Hepatocyte (in vitro differentiated cells): ENCODE results near the gene CHD5. TPM values are rescaled to one million over a fixed set of nuclear protein-coding genes. Genes with fewer than 3 reads are reported as not detected.
"Not testable (repeated sequence)": the region's sequence is repeated elsewhere in the genome, so short reads cannot be mapped to it uniquely, and the experiment has no call there.

Experiments used
- DNase-seq: peaks from one replicate; pipeline ENCODE4 v3.0.0-alpha.2; 2016; ENCODE audit warnings: low spot score
- H2AFZ ChIP-seq: fragments of 200-600 bp; sonication (generic); 2 replicates; pipeline ENCODE4 v1.6.0; 2016; ENCODE audit warnings: antibody characterized with exemption, mild to moderate bottlenecking
- H3K27ac ChIP-seq: fragments of 200-600 bp; sonication (generic); 2 replicates; pipeline ENCODE4 v1.5.1; 2016; ENCODE audit warnings: mild to moderate bottlenecking
- H3K27me3 ChIP-seq: fragments of 200-600 bp; sonication (generic); 2 replicates; pipeline ENCODE4 v1.6.1; 2016
- H3K36me3 ChIP-seq: fragments of 200-600 bp; sonication (generic); replicated peaks from 2 replicates; pipeline ENCODE4 v1.5.1; 2016; ENCODE audit warnings: low read depth; ENCODE audit not compliant: insufficient read depth
- H3K4me1 ChIP-seq: fragments of 200-600 bp; sonication (generic); 2 replicates; pipeline ENCODE4 v1.5.1; 2016; ENCODE audit warnings: mild to moderate bottlenecking, moderate library complexity; ENCODE audit not compliant: insufficient read depth
- H3K4me2 ChIP-seq: fragments of 200-600 bp; sonication (generic); 2 replicates; pipeline ENCODE4 v1.6.0; 2016
- H3K4me3 ChIP-seq: fragments of 200-600 bp; sonication (generic); 2 replicates; pipeline ENCODE4 v1.5.1; 2016; ENCODE audit warnings: mild to moderate bottlenecking
- H3K79me2 ChIP-seq: fragments of 200-600 bp; sonication (generic); 2 replicates; pipeline ENCODE4 v1.6.0; 2017; ENCODE audit warnings: mild to moderate bottlenecking
- H3K9me2 ChIP-seq: fragments of 200-600 bp; sonication (generic); replicated peaks from 2 replicates; pipeline ENCODE4 v1.6.0; 2017; ENCODE audit warnings: mild to moderate bottlenecking; ENCODE audit not compliant: insufficient read depth
- H3K9me3 ChIP-seq: fragments of 200-600 bp; sonication (generic); 2 replicates; pipeline ENCODE4 v1.5.1; 2016; ENCODE audit warnings: low read depth, mild to moderate bottlenecking
- H4K20me1 ChIP-seq: fragments of 200-600 bp; sonication (generic); 2 replicates; pipeline ENCODE4 v1.6.0; 2016; ENCODE audit warnings: mild to moderate bottlenecking; ENCODE audit not compliant: insufficient read depth, poor library complexity, severe bottlenecking
- EZH2 ChIP-seq: fragments of 200-600 bp; sonication (generic); IDR thresholded peaks from 2 replicates; pipeline ENCODE4 v1.6.1; 2016; ENCODE audit warnings: antibody characterized with exemption, mild to moderate bottlenecking, borderline replicate concordance
- EZH2phosphoT487 ChIP-seq: fragments of 200-600 bp; sonication (generic); IDR thresholded peaks from one replicate; pipeline ENCODE4 v1.6.1; 2018; ENCODE audit warnings: antibody characterized with exemption, mild to moderate bottlenecking, low read depth, moderate library complexity; ENCODE audit not compliant: unreplicated experiment, severe bottlenecking
- WGBS: methylation state at CpG from one replicate; pipeline ENCODE4 v1.1.6; 2016; ENCODE audit warnings: low lambda C conversion rate; ENCODE audit errors: missing lambda C conversion rate; 5-methylcytosine and 5-hydroxymethylcytosine counted together
- polyA plus RNA-seq: library from polyadenylated mRNA; unstranded; fragments of >200 nt; fragmentation: Nextera tagmentation; extraction: Ambion mirVana; gene quantifications from 2 replicates; pipeline ENCODE4 v1.2.1, GENCODE V29; 2016
- total RNA-seq: library from RNA; depleted of rRNA; stranded (reverse); fragments of >200 nt; gene quantifications from 2 replicates; pipeline ENCODE4 v1.2.3, GENCODE V29; 2014
- TF ChIP-seq, protein P1 (sequence below): fragments of 200-600 bp; sonication (generic); IDR thresholded peaks from 2 replicates; pipeline ENCODE4 v1.5.1; 2016; ENCODE audit warnings: antibody characterized with exemption, mild to moderate bottlenecking; ENCODE audit not compliant: poor library complexity

Gene CHD5
- total and polyA plus RNA-seq, 2 experiments from 2014 or later: 0.13 TPM; not detected in 1

DNA sequence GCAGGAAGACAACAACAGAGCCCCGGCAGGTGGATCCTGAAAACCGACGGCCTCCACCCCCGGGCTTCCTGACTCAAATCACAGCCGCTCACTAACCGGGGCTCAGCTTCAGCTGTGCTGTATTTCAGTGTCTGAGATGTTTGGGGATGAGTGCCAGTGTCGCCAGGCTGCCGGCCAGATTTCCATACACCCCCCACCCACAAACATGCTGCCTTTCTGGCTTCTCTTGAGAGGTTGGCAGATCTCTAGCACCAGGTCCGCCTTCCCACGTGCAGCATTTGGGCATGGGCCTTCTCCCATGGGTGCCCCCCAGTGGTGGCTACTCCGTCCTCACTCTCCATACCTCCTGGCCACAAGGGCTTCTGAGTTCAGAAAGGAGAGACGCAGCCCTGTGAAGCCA, 99.7 kb downstream of the CHD5 start:
- no peak for TF ChIP-seq EZH2phosphoT487
- TF ChIP-seq, protein P1, sequence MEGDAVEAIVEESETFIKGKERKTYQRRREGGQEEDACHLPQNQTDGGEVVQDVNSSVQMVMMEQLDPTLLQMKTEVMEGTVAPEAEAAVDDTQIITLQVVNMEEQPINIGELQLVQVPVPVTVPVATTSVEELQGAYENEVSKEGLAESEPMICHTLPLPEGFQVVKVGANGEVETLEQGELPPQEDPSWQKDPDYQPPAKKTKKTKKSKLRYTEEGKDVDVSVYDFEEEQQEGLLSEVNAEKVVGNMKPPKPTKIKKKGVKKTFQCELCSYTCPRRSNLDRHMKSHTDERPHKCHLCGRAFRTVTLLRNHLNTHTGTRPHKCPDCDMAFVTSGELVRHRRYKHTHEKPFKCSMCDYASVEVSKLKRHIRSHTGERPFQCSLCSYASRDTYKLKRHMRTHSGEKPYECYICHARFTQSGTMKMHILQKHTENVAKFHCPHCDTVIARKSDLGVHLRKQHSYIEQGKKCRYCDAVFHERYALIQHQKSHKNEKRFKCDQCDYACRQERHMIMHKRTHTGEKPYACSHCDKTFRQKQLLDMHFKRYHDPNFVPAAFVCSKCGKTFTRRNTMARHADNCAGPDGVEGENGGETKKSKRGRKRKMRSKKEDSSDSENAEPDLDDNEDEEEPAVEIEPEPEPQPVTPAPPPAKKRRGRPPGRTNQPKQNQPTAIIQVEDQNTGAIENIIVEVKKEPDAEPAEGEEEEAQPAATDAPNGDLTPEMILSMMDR: peak; percentile 4
- peak; percentile 21 for DNase-seq
- Histone ChIP-seq H2AFZ (no peak overlapping the region), H3K4me1 (no peaks in the 10 kb centered on the region), H3K79me2 (no peaks in the 10 kb centered on the region), H3K9me2 (no peaks in the 10 kb centered on the region), H3K4me2 (no peak overlapping the region), H3K27me3 (no peaks in the 10 kb centered on the region), H3K9me3 (no peaks in the 10 kb centered on the region), H3K36me3 (no peaks in the 10 kb centered on the region), H3K4me3 (no peak overlapping the region), H3K27ac (no peak overlapping the region), H4K20me1 (no peaks in the 10 kb centered on the region)
- 64% methylated on average over 12 of the region's 12 CpGs for WGBS

GRCh38 chr1:6077919-6078318, 102.2 kb downstream of the CHD5 start:
- no peaks in the 10 kb centered on the region for H3K36me3 ChIP-seq
- no peaks in the 10 kb centered on the region for H3K9me3 ChIP-seq
- no peak overlapping the region for H3K4me2 ChIP-seq
- no peak overlapping the region for H2AFZ ChIP-seq
- no peak overlapping the region for H3K27ac ChIP-seq
- H3K4me1 ChIP-seq: no peaks in the 10 kb centered on the region
- H4K20me1 ChIP-seq: no peaks in the 10 kb centered on the region
- WGBS: 95% methylated on average over 14 of the region's 16 CpGs
- no peaks in the 10 kb centered on the region for H3K9me2 ChIP-seq
- H3K79me2 ChIP-seq: no peaks in the 10 kb centered on the region
- H3K4me3 ChIP-seq: no peak overlapping the region
- no peak for DNase-seq
- TF ChIP-seq, protein P1: no peak
- no peak for TF ChIP-seq EZH2phosphoT487
- no peak for TF ChIP-seq EZH2
- no peaks in the 10 kb centered on the region for H3K27me3 ChIP-seq

GRCh38 chr1:6077506-6077905, 102.6 kb downstream of the CHD5 start:
- H3K4me3 ChIP-seq: no peak overlapping the region
- TF ChIP-seq EZH2: no peak
- TF ChIP-seq, protein P1: no peak
- TF ChIP-seq EZH2phosphoT487: no peak

DNA sequence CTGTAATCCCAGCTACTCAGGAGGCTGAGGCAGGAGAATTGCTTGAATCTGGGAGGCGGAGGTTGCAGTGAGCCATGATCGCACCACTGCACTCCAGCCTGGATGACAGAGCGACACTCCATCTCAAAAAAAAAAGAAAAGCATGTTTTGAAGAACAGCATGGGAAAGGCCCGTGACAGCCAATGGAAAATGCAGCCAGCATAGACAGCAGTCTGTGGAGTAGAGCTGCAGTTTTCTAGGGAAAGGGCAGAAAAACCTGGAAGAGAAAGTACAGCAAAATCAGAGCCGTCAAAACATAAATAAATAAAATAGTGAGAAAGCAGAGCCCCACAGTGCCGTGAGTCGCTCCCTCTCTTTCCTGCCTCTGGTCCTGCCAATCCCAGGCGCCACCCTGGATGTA, 103.1 kb downstream of the CHD5 start:
- not testable (repeated sequence) for H3K27ac ChIP-seq, H2AFZ ChIP-seq, H3K4me3 ChIP-seq, H3K4me2 ChIP-seq, H3K9me2 ChIP-seq, DNase-seq, H4K20me1 ChIP-seq, H3K4me1 ChIP-seq, H3K79me2 ChIP-seq, H3K9me3 ChIP-seq, H3K27me3 ChIP-seq, H3K36me3 ChIP-seq
- 95% methylated on average over 8 of the region's 8 CpGs for WGBS

More at GRCh38 chr1:6077506-6077905, 102.6 kb downstream of the CHD5 start:
- H3K79me2 ChIP-seq: no peaks in the 10 kb centered on the region
- H4K20me1 ChIP-seq: no peaks in the 10 kb centered on the region
- H3K9me3 ChIP-seq: no peaks in the 10 kb centered on the region
- no peaks in the 10 kb centered on the region for H3K27me3 ChIP-seq
- H2AFZ ChIP-seq: no peak overlapping the region
- no peaks in the 10 kb centered on the region for H3K36me3 ChIP-seq
- H3K9me2 ChIP-seq: no peaks in the 10 kb centered on the region
- H3K4me2 ChIP-seq: no peak overlapping the region
- H3K4me1 ChIP-seq: no peaks in the 10 kb centered on the region
- 73% methylated on average over 19 of the region's 19 CpGs for WGBS
- H3K27ac ChIP-seq: no peak overlapping the region
- no peak for DNase-seq
